Caco-2 (cell line): ENCODE data around the gene DPP10. TPM values are rescaled to one million over a fixed set of nuclear protein-coding genes. Genes with fewer than 3 reads are reported as not detected.

Experiments used
- BruUV-seq: library from RNA; stranded (reverse); fragments of 400-500 nt; replicated peaks from 2 replicates; lab custom pipeline; 2021; lab: Mats Ljungman, UMichigan
- CTCF ChIA-PET: fragments of 300-600 bp; sonication (Branson Sonifier 250); formaldehyde crosslinking; loops from one replicate; lab custom pipeline; 2022; ENCODE audit warnings: antibody characterized with exemption; lab: Charles Lee
- POLR2A ChIA-PET: fragments of 300-600 bp; sonication (Branson Sonifier 250); formaldehyde crosslinking; loops from one replicate; lab custom pipeline; 2022; ENCODE audit warnings: antibody characterized with exemption; lab: Charles Lee
- DNase-seq, 2 experiments: peaks; one replicate each; pipeline versions ENCODE4 v3.0.0 to v3.0.0-alpha.2; 2020 to 2022
- H3K27me3 ChIP-seq: replicated peaks from 2 replicates; pipeline ENCODE4 v1.6.0; 2011; ENCODE audit warnings: low read length; ENCODE audit not compliant: control insufficient read depth, insufficient read depth
- H3K36me3 ChIP-seq: 2 replicates; pipeline ENCODE4 v1.5.1; 2011; ENCODE audit warnings: low read length; ENCODE audit not compliant: control insufficient read depth, insufficient read depth
- H3K4me1 ChIP-seq: fragments of 250-450 bp; sonication (Bioruptor Pico); 2 replicates; pipeline ENCODE4 v1.5.1; 2020; ENCODE audit warnings: mild to moderate bottlenecking
- H3K4me3 ChIP-seq: 2 replicates; pipeline ENCODE4 v1.5.1; 2011; ENCODE audit warnings: low read depth, mild to moderate bottlenecking, control low read depth, low read length
- H3K9me3 ChIP-seq: fragments of 250-450 bp; sonication (Bioruptor Pico); 2 replicates; pipeline ENCODE4 v1.5.1; 2020; ENCODE audit warnings: mild to moderate bottlenecking, moderate library complexity
- H3K27ac Mint-ChIP-seq: one replicate; pipeline ENCODE4 v1.8.0; 2022; ENCODE audit warnings: mixed read lengths; ENCODE audit not compliant: unreplicated experiment
- H3K27me3 Mint-ChIP-seq: one replicate; pipeline ENCODE4 v1.8.0; 2022; ENCODE audit warnings: mixed read lengths; ENCODE audit not compliant: insufficient read depth, unreplicated experiment
- H3K36me3 Mint-ChIP-seq: one replicate; pipeline ENCODE4 v1.8.0; 2022; ENCODE audit warnings: mild to moderate bottlenecking, mixed read lengths; ENCODE audit not compliant: insufficient read depth, unreplicated experiment
- H3K4me1 Mint-ChIP-seq: one replicate; pipeline ENCODE4 v1.8.0; 2022; ENCODE audit warnings: low read depth, mixed read lengths; ENCODE audit not compliant: unreplicated experiment
- H3K4me3 Mint-ChIP-seq: one replicate; pipeline ENCODE4 v1.8.0; 2022; ENCODE audit warnings: mild to moderate bottlenecking, moderate library complexity, mixed read lengths; ENCODE audit not compliant: unreplicated experiment
- H3K9me3 Mint-ChIP-seq: one replicate; pipeline ENCODE4 v1.8.0; 2022; ENCODE audit warnings: mixed read lengths; ENCODE audit not compliant: unreplicated experiment
- intact Hi-C: fragments of 100-400 bp; cut with micrococcal nuclease; formaldehyde crosslinking; loops from one replicate; pipeline ENCODE4 v1.10.0; 2022; ENCODE audit not compliant: unreplicated experiment
- total RNA-seq: library from RNA; stranded (reverse); gene quantifications from 2 replicates; pipeline ENCODE4 v1.2.3, GENCODE V29; 2022
- TF ChIP-seq, protein P1 (sequence below), 2 experiments: fragments of 200-600 bp in 1 of 2; IDR thresholded peaks; 1 replicate in 1 of 2; 2 replicates in 1 of 2; pipeline versions ENCODE4 v1.5.1 to v1.8.0; 2011 to 2022; ENCODE audit warnings: antibody characterized with exemption in 1 of 2, control low read depth in 1 of 2, inconsistent platforms in 1 of 2, low read depth in 1 of 2, low read length in 1 of 2, mild to moderate bottlenecking in 1 of 2, moderate library complexity in 1 of 2; ENCODE audit not compliant: insufficient read depth in 1 of 2, severe bottlenecking in 1 of 2, unreplicated experiment in 1 of 2

DPP10 gene
- total RNA-seq, 1 experiment from 2014 or later = not detected

DNA sequence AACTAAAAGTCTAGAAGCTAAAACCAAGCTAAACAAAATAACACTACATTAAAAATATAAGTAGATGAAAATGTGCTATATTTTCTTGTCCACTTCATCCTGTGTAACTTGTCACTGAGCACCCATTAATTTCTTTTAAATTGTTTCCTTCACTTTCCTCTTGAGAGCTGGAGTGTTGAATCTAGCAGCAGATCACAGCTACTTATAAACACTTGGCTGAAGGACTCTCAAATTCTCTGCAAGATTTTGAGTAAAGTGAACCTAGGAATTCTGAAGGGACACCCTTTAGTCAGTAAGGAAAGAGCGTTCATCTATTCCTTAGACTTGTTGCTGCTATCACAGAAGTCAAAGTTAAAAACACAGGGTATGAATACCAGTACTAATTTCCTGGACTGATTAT, 1163.9 kb downstream of the DPP10 start:
- intact Hi-C loops = no loop called here
- CTCF ChIA-PET = no interaction called here
- BruUV-seq = no TSS peak

DNA sequence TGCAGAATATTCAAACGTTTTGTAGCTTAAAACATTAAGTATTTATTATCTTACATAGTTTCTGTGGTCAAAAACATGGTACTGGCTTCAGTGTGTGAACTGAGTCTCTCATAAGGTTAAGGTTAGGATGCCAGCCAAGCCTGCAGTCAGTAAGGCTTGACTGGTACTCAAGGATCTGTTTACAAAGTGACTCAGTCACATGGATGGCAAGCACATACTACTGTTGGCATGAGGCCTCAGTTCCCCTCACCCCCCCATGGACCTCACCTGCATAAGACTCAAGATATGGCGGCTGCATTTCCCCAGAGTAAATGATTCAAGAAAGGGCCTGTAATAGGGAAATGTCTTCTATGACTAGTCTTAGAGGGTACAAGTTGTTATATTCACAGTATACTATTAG, 1167.5 kb downstream of the DPP10 start:
- Mint-ChIP-seq H3K4me3 (no peak overlapping the region), H3K9me3 (no peaks in the 10 kb centered on the region), H3K4me1 (no peaks in the 10 kb centered on the region), H3K27me3 (peaks cover 2% of the 10 kb centered on the region), H3K36me3 (no peaks in the 10 kb centered on the region), H3K27ac (no peak overlapping the region)
- Histone ChIP-seq H3K36me3 (no peaks in the 10 kb centered on the region), H3K27me3 (no peaks in the 10 kb centered on the region), H3K9me3 (no peaks in the 10 kb centered on the region), H3K4me1 (no peaks in the 10 kb centered on the region), H3K4me3 (no peak overlapping the region)
- no TSS peak for BruUV-seq
- CTCF ChIA-PET = no interaction called here
- intact Hi-C loops = no loop called here
- DNase-seq = no peak
- TF ChIP-seq, protein P1, sequence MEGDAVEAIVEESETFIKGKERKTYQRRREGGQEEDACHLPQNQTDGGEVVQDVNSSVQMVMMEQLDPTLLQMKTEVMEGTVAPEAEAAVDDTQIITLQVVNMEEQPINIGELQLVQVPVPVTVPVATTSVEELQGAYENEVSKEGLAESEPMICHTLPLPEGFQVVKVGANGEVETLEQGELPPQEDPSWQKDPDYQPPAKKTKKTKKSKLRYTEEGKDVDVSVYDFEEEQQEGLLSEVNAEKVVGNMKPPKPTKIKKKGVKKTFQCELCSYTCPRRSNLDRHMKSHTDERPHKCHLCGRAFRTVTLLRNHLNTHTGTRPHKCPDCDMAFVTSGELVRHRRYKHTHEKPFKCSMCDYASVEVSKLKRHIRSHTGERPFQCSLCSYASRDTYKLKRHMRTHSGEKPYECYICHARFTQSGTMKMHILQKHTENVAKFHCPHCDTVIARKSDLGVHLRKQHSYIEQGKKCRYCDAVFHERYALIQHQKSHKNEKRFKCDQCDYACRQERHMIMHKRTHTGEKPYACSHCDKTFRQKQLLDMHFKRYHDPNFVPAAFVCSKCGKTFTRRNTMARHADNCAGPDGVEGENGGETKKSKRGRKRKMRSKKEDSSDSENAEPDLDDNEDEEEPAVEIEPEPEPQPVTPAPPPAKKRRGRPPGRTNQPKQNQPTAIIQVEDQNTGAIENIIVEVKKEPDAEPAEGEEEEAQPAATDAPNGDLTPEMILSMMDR (IDR thresholded peaks at IDR 0.05; ENCODE audit: insufficient read depth in 1 of 2, low read depth in 1 of 2, low read length in 1 of 2, severe bottlenecking in 1 of 2, unreplicated experiment in 1 of 2) = no peak
- POLR2A ChIA-PET = no interaction called here

More for the DNA sequence above, 1163.9 kb downstream of the DPP10 start:
- Histone ChIP-seq H3K4me3 (no peak overlapping the region), H3K9me3 (no peaks in the 10 kb centered on the region), H3K4me1 (no peaks in the 10 kb centered on the region), H3K36me3 (no peaks in the 10 kb centered on the region), H3K27me3 (no peaks in the 10 kb centered on the region)
- POLR2A ChIA-PET = no interaction called here
- H3K27me3 Mint-ChIP-seq = peaks cover 2% of the 10 kb centered on the region
- no peak overlapping the region for H3K27ac Mint-ChIP-seq
- no peak overlapping the region for H3K4me3 Mint-ChIP-seq
- no peaks in the 10 kb centered on the region for H3K4me1 Mint-ChIP-seq
- TF ChIP-seq, protein P1 (IDR thresholded peaks at IDR 0.05; ENCODE audit: insufficient read depth in 1 of 2, low read depth in 1 of 2, low read length in 1 of 2, severe bottlenecking in 1 of 2, unreplicated experiment in 1 of 2) = no peak
- no peaks in the 10 kb centered on the region for H3K36me3 Mint-ChIP-seq
- no peaks in the 10 kb centered on the region for H3K9me3 Mint-ChIP-seq
- no peak for DNase-seq

DNA sequence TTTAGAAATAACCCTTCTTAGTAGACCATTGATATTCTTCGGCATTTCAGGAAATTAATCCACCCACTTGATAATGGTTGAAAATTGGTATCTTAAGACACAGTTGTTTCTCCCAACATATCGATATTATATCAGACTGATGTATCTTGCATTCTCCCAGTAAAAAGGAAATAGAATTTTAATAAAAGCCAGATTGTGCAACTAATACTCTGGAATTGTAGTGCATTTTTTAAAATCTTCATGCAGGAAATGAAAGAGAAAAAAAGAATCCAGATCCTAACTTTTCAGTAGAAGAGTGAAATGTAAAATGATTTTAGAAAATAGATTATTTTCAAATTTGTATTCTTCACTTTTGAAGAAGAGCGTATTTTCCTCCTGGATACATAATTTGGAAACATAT, 1168.4 kb downstream of the DPP10 start:
- intact Hi-C loops = no loop called here
- H3K4me3 Mint-ChIP-seq = no peak overlapping the region
- Histone ChIP-seq H3K4me3 (no peak overlapping the region), H3K4me1 (no peaks in the 10 kb centered on the region), H3K9me3 (no peaks in the 10 kb centered on the region), H3K36me3 (no peaks in the 10 kb centered on the region), H3K27me3 (no peaks in the 10 kb centered on the region)
- H3K27me3 Mint-ChIP-seq = peaks cover 2% of the 10 kb centered on the region
- no peak for DNase-seq
- ChIA-PET CTCF (no interaction called here), POLR2A (no interaction called here)
- no TSS peak for BruUV-seq
- H3K9me3 Mint-ChIP-seq = no peaks in the 10 kb centered on the region
- TF ChIP-seq, protein P1 (IDR thresholded peaks at IDR 0.05; ENCODE audit: insufficient read depth in 1 of 2, low read depth in 1 of 2, low read length in 1 of 2, severe bottlenecking in 1 of 2, unreplicated experiment in 1 of 2) = no peak
- H3K36me3 Mint-ChIP-seq = no peaks in the 10 kb centered on the region
- H3K4me1 Mint-ChIP-seq = no peaks in the 10 kb centered on the region
- no peak overlapping the region for H3K27ac Mint-ChIP-seq
